NCI-H526 (cell line): ENCODE results near the gene EPM2AIP1.
"Not testable (repeated sequence)": the region's sequence is repeated elsewhere in the genome, so short reads cannot be mapped to it uniquely, and the experiment has no call there.

Source experiments
- DNase-seq, 2 experiments: peaks; one replicate each; lab custom pipeline; 2025; lab: John Stamatoyannopoulos, UW

EPM2AIP1 gene

DNA sequence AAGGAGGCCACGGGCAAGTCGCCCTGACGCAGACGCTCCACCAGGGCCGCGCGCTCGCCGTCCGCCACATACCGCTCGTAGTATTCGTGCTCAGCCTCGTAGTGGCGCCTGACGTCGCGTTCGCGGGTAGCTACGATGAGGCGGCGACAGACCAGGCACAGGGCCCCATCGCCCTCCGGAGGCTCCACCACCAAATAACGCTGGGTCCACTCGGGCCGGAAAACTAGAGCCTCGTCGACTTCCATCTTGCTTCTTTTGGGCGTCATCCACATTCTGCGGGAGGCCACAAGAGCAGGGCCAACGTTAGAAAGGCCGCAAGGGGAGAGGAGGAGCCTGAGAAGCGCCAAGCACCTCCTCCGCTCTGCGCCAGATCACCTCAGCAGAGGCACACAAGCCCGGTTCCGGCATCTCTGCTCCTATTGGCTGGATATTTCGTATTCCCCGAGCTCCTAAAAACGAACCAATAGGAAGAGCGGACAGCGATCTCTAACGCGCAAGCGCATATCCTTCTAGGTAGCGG, at the start of gene EPM2AIP1:
Gene EPM2AIP1, minus strand, starts transcription at position 326 of the 520 bp plus-strand sequence. Its CDS starts 54 bp downstream, at position 272.
- no peak for DNase-seq

DNA sequence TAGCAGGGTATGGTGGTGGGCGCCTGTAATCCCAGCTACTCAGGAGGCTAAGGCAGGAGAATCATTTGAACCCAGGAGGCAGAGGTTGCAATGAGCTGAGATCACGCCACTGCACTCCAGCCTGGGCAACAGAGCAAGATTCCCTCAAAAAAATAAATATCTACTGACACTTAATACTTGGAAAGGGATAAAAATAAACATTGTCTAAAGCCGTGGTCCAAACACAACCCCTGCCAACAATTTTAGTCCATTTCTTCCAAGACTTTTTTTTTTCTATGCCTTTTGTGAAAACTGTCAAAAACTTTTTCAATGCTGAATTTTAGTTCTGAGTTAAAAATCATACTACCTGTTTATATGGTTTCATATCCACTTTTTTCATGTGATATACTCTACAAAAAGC, 49.8 kb upstream of the EPM2AIP1 start:
- DNase-seq: not testable (repeated sequence)

DNA sequence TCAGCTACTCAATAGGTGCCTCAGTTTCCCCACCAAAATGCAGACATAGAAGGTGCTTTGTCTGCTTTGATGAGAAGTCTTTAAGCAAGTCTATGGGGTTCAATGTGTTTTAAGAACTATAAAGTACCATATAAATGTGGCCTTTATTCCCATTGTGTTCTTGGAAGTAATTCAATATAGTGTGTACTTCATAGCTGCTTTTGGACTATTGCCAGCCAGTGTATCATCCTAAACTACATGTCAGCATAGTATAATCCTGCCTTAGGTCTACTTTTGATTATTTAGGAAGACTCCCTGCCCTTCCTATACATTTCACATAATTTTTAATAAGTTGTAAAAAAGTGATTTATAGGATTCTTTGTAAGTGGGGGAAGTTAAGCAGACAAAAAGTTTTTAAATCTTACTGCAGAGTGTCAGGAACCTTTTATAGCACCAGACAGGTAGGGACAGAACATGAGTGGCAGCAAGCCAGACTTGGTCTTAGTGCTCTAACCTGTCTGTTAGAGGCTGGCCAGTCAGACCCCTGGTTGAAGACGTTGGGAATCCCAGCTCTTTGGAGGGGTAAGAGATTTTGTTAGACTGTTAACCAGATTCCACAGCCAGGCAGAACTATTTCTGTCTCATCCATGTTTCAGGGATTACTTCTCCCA, 48.7 kb upstream of the EPM2AIP1 start:
- DNase-seq: no peak

DNA sequence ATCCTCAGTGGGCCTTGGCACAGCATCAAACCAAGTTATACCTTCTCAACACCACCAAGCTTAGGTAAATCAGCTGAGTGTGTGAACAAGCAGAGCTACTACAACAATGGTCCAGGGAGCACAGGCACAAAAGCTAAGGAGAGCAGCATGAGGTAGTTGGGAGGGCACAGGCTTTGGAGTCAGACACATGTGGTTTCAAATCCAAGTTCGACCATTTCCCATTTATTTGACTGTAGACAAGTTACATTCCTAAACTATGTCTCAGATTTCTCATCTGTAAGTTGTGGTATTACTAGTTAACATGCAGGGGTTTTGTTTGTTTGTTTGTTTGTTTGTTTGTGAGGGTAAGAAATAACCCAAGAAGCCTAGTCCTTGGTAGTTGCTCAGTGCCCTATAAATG, 47.3 kb upstream of the EPM2AIP1 start:
- DNase-seq: no peak

DNA sequence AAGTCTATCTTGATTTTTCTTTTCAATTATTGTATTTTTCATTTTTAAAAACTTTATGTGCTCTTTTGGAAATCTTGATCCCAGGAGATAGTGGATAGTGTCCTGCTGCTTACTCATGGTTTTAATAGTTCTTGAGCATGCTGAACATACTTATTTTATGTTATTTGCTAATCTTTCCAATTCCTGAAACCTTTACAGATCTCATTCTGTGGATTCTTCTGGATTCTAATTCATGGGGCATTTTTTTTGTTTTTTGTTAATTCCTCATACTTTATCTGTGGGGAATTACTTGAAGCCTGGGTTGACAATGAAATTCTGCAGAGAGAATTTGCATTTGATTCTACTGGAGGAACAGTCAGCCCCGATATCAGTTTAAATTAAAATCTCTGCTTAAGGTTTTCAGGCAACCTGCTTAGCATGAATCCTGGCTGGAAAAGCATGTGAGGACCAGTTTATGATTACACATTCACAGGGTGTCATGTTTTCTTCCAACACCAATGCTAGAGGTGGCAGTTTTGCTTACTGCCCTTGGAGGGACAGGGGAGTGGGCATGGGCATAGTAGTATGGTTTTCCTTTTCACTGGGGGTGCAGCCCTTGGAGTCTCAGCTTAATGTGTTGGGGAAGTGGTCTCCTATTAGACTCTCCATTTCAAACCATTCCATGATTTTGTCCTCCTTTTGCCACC, 46.4 kb upstream of the EPM2AIP1 start:
- no peak for DNase-seq

DNA sequence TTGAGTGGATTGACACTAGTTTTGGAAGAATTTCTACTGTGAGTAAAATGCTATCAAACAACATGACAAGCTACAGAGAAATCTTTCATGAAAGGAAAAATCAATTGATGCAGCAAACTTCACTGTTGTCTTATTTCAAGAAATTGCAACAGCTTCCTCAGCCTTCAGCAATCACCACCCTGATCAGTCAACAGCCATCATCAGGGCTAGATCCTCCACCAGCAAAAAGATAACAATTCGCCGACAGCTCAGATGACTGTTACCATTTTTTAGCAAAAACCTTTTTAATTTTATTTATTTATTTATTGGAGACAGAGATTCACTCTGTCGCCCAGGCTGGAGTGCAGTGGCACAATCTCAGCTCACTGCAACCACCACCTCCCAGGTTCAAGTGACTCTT, 44.4 kb upstream of the EPM2AIP1 start:
- no peak for DNase-seq

DNA sequence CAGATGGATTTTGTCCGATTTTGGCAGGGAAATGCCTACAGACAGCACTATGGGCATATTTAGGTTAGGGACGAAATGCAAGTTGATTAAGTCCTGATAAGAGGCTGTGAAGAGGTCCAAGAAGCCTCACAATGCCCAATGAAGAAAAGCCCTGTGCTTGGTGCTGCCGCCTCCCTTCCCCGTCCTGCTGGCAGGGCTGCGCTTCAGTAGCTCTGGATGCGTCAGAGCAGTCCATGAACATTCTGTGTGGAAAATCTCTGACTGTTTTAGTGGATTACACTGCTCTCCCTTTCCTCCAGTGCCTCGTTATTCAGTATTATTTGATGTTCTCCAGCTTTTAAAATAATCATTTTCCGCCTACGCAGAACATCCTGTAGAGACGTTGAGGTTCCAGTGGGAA, 40.0 kb upstream of the EPM2AIP1 start:
- no peak for DNase-seq

DNA sequence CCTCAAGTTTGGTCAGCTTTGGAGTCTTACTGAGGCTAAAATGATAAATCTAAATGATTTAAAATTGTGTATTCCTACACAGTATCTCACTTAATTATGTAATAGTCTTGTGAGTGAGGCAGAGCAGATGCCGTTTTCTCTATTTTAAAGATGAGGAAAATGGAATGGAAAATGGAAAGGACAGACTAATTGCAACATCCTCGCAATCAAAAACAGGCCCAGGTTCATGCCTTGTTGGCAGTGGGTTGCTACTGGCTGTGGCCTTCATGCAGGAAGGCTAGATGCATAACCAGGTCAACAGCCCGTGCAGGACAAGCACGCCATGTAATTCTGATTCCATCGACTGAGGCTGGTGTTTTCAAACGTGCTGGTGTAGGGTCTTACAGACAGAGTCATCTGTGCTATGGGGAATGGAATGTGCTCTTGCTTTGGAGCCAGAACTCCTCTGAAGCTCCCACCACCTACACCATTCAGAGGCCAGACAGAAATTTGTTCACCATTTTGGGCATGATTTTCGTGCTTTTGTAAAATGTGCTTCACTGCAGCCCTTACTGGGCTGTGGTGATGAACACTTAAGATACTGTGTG, 38.3 kb upstream of the EPM2AIP1 start:
- DNase-seq: no peak

DNA sequence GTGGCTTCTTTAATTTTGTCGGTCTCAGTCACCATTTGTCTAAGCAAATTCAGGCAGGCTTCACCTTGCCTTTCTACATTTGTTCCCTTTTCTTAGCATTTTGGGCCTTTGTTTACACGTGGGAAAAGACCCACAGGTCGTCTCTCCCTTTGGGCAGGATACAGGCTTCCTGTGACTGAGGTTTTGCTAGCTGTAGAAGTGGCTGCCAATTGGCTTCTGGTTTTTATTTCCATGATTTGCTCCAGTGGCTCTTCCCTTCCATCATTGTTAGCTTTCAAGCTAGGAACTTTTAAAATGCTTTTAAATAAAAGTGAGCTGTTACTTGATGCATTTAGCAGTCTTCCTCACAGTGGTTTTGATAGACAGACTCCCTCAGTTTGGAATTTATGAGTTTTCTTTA, 37.7 kb upstream of the EPM2AIP1 start:
- no peak for DNase-seq

DNA sequence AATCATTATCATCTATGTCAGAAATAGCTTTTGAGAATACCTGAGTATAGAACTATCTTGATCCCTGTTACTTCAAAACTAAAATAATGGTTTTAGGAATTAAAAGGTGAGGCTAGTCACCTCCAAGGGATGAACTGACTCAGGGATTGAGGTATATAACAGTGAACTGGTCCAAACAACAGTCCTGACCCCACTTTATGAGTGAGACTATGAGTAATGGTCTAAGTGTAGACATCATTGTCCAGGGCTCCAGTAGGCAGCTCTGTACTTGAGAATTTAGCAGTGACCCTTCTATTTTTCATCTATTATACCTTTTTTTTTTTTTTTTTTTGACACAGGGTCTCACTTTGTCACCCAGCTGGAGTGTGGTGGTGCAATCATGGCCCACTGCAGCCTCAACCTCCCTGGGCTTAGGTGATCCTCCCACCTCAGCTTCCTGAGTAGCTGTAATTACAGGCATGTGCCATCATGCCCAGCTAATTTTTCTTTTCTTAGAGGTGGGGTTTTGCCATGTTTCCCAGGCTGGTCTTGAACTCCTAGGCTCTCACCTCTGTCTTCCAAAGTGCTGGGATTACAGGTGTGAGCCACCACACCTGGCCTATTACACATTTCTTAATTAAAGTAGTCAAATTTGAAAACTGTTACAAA, 36.7 kb upstream of the EPM2AIP1 start:
- DNase-seq: no peak

DNA sequence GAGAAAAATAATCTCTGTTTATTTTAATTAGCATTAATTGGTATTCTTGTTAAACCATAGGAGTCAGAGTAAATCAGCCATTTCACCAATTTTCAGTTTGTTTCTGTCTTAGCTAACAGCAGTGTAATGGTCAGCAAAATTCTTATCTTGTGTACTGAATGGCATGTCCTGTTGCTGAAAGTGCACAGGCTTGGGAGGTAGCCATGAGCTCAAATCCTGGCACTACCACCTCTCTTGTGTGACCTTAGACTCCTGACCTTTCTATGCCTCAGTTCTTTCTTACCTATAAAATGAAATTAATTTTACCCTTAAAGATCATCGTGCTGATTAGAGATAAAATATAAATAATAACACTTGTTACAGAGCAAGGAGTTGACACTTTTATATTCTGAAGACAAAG, 36.2 kb upstream of the EPM2AIP1 start:
- DNase-seq: no peak

DNA sequence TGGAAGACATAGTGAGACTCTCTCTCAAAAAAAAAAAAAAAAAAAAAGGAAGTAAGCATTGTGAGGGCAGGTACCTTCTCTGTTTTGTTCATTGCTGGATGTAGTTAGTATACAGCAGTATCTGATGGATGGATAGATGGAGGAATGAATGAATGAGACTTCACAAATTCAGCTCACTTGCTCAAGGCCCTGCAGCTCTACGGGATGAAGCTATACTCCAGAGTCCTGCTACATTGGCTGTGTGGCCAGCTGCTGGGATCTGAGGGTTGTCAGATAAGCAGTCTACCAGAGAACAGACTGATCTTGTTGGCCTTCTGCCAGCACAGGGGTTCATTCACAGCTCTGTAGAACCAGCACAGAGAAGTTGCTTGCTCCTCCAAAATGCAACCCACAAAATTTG, 35.4 kb upstream of the EPM2AIP1 start:
- DNase-seq: no peak

DNA sequence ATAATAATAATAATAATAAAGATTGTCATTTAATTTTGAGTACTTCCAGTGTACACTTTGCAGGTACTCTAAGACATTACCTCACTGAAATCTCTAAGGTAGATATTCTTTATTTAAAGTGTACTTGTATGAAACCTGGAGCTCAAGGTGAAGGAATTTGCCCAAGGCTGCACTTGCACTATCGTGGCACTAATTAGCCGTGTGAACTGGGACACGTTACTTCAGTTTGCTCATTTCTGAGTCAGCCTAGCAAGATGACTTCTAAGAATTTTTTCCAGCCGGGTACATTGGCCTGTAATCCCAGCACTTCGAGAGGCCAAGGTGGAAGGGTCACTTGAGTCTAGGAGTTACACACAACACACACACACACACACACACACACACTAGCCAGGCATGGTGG, 33.9 kb upstream of the EPM2AIP1 start:
- no peak for DNase-seq

DNA sequence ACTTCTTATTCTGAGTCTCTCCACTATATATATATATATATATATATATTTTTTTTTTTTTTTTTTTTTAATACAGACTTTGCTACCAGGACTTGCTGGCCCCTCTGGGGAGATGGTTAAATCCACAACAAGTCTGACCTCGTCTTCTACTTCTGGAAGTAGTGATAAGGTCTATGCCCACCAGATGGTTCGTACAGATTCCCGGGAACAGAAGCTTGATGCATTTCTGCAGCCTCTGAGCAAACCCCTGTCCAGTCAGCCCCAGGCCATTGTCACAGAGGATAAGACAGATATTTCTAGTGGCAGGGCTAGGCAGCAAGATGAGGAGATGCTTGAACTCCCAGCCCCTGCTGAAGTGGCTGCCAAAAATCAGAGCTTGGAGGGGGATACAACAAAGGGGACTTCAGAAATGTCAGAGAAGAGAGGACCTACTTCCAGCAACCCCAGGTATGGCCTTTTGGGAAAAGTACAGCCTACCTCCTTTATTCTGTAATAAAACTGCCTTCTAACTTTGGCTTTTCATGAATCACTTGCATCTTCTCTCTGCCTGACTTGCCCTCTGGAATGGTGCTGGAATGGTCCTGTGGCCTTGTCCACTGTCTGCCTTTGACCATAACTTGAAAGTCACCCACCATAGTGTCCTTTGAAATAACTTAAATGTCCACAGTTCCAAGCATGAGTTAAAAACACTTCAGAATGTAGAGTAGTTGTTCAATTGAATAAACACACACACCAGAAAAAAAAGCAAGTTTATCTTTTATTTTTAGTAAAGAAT, 32.8 kb upstream of the EPM2AIP1 start:
- DNase-seq: no peak

DNA sequence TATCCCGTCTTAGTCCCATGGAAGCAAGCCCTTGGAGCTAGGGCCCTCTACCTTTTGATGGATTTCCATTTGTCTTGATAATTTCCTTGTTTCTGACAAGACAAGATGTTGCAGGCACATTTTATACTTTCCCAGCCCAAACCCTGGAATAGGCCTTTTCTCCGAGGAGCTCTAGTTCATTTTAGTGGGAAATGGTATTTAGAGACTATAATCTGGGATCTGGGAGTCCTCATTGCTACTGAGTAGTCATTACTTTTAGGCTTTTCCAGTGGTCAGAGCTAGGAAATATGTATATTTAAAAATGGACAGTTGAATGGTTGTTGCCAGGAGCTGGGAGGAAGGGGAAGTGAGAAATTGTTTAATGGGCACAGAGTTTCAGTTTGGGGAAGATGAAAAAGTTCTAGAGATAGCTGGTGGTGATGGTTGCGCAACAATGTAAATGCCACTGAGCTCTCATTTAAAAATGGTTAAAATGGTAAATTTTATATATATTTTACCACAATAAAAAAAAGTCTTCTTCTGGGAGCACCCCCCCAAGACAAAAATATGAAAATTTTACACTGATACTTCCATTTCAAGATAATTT, 32.0 kb upstream of the EPM2AIP1 start:
- no peak for DNase-seq

DNA sequence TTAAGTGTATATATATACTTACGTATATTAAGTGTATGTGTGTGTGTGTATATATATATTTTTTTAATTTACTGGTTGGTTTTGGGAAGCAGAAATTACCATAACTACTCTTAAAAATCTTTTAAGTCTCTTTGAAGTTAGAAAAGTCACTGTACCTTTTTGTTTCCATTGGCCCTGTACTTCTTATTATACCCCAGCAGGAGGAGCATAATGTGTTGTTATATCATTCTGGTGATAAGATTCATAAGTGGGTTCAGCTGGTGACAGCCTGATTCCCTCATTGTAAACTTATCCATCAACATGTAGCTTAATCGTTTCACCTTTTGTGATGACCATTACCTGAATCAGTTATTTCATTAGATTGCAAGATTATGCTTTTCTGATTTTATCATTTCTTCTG, 31.2 kb upstream of the EPM2AIP1 start:
- no peak for DNase-seq

DNA sequence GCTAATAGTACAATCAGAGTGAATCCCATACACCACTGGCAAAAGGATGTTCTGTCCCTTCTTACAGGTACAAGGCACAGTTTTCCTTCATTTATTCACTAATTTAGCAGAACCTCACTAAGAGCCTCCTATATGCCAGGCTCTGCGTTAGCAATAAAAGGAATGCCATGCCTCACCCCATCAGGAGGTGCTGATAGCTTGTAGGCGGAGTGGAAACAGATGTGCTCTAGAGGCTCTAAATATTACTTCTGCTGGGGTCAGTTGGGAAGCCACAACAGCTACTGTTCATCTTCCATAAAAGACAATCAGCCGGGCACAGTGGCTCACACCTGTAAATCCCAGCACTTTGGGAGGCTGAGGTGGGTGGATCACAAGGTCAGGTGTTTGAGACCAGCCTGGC, 24.8 kb upstream of the EPM2AIP1 start:
- DNase-seq: no peak

DNA sequence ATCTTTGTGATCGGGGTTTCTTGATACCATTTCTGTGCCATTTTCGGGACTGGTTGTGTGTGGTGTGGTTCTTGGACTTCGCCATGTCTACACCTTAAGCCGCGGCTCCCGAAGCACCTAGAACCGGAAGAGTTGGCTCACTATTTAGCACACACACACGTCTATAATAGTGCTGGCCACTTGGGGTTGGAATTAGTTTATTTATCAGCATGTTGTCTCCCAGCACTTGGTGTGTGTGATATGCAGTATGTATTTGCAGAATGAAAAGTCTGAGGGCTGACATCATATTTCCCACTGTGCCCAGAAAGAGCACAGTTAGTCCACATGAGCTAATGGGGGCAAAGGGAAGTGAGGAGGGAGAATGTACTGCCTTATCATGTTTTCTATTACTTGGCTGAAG, 24.0 kb upstream of the EPM2AIP1 start:
- DNase-seq: no peak

DNA sequence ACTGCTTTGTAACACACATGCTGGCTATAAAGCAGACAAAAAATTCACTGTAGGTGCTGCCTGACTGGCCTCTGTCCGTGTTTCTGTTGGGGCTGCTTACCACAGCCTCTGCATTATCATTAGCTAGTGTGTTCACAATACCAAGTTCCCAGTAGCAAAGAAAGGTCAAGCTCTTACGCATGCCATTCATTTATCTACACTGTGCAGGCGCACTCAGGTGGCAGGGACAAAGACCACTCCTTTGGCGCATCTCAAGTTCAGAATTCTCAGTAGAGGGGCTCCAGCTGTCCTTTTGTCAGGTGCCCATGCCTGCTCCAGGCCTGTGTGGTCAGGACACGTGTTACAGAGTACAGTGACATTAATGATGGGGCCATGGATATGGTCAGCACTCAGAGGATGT, 22.7 kb upstream of the EPM2AIP1 start:
- DNase-seq: no peak

DNA sequence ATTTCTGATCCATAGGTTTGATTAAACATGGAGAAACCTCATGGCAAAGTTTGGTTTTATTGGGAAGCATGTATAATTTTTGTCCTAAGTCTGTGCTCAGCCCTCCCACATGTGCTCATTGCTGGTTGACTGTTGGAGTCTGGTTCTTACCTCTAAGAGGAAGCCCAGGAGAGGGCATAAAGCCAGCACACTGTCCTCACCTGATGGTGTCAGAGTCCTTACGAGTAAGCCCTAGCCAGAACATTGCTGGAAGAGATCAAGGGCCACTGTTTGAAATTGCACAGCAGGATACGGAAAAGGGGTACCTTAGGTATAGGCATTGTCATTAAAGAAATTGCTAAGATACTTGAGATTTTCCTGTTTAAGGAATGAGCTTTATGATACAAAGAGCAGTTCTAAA, 21.7 kb upstream of the EPM2AIP1 start:
- DNase-seq: no peak
